NK-92 treated with Interleukin-12 subunit alpha and Interleukin-12 subunit beta, amount 100 ng/mL, for 24 hours (cell line): ENCODE measurements around the gene RINL.

Source experiments
- DNase-seq: peaks from one replicate; lab custom pipeline; 2025; lab: John Stamatoyannopoulos, UW

The RINL gene, protein sequence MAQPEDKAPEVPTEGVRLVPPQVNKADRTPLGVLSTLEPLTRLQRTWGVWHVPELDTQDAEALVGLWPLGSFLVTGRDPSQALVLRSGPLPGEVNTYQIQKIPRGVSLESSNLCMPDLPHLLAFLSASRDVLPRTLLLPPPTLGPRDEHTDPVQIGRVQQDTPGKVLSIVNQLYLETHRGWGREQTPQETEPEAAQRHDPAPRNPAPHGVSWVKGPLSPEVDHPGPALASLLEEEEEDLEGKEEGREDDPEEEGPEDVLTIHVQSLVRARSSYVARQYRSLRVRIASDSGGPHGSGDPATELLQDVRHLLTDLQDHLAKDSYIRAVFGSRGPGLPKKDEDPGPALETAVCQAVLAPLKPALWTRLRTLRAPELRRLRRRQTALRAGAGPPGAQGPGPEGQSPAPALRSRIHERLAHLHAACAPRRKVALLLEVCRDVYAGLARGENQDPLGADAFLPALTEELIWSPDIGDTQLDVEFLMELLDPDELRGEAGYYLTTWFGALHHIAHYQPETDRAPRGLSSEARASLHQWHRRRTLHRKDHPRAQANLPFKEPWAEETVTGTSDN

GRCh38 chr19:38877781-38878574 lies at the start of gene RINL:
TSS of gene RINL (minus strand) at chr19:38878275. CDS start at chr19:38876742, 1,533 bp downstream.
- peak; percentile 69 for DNase-seq

- DNase-seq, result no peak
Measured at GRCh38 chr19:38924388-38924787, 46.3 kb upstream of the RINL start.

- no peak for DNase-seq
Measured at GRCh38 chr19:38922482-38922881, 44.4 kb upstream of the RINL start.

GRCh38 chr19:38921420-38922274 lies 43.6 kb upstream of the RINL start:
- no peak for DNase-seq

DNA sequence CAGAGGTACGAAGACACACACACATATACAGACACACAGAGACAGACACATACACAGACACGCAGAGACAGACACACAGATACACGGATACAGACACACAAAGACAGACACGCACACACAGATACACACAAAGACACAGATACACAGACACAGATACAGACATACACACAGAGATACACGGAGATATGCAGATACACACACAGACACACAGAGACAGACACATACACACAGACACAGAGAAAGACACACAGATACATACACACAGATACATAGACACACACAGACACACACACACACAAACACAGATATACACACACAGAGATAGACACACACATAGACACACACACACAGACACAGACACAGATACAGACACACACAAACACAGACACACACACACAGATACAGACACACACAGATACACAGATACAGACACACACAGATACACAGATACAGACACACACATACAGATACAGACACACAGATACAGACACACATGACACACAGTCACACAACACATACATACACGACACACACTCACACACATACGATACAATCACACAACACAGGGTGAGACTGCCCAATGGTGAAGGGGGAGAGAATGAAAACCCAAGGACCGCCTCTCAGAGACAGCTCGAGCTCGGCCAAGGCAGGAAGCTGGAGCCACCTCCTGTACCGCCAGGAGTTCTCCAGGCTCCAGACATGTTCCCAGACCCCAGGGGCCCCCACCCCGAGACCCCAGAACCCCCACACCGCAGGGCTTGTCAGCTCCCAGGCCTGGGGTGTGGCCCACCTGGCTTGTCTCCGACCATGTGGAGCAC lies 42.7 kb upstream of the RINL start:
- DNase-seq, result no peak

DNA sequence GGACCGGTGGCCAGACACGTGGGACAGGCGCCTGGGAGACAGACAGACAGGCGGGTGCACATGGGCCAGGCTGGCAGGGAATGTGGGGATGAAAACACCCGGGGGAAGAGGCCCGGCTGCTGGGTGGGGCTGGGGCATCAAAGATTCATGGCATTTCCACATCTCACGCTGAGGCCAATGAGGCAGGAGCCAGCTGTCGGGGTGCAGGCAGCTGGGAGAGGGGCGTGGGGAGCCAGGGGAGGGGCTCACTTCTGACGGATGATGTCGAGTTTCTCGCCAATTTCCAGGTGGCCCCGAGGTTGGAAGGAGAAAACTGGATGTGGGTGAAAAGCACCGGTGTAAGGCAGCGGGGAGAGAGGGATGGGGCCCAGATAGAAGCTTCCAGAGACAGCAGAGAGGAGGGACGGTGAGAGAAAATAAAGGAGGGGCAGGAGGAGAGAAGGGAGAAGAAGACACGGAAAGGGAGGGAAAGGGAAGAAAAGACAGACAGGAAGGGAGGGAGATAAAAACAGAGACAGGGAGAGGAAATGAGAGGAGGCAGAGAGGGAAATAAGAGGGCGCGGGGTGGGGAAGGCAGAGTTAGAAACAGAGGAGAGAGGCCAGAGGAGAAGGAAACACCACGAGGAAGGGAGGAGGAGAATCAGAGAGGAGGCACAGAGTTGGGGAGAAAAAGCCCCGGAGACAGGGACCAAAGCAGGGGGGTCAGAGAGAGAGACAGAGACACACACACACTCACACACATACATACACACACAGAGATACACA lies 41.9 kb upstream of the RINL start:
- no peak for DNase-seq

- DNase-seq, result no peak
Measured at GRCh38 chr19:38918526-38918925, 40.5 kb upstream of the RINL start.

GRCh38 chr19:38917921-38918491 lies 39.9 kb upstream of the RINL start:
- DNase-seq, result no peak

- DNase-seq, result no peak
Measured at GRCh38 chr19:38917516-38917915, 39.4 kb upstream of the RINL start.

- no peak for DNase-seq
Measured at GRCh38 chr19:38915329-38916321, 37.5 kb upstream of the RINL start.

DNA sequence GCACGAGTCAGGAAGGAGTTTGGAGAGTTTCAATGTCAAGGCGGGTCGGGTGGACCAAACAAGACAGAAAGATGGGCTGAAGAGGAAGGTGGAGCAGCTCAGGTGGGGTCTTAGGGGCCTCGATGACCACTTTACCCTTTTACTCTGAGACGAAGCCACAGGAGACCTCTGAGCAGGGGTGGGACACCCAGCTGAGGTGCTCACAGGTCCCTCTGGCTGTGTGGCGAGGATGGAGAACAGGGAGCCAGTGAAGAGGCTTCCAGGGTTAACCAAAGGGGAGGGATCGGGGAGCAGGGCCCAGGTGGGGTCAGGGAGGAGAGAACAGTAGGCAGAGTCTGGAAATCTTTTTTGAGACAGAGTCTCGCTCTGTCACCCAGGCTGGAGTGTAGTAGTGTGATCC lies 35.9 kb upstream of the RINL start:
- no peak for DNase-seq

DNA sequence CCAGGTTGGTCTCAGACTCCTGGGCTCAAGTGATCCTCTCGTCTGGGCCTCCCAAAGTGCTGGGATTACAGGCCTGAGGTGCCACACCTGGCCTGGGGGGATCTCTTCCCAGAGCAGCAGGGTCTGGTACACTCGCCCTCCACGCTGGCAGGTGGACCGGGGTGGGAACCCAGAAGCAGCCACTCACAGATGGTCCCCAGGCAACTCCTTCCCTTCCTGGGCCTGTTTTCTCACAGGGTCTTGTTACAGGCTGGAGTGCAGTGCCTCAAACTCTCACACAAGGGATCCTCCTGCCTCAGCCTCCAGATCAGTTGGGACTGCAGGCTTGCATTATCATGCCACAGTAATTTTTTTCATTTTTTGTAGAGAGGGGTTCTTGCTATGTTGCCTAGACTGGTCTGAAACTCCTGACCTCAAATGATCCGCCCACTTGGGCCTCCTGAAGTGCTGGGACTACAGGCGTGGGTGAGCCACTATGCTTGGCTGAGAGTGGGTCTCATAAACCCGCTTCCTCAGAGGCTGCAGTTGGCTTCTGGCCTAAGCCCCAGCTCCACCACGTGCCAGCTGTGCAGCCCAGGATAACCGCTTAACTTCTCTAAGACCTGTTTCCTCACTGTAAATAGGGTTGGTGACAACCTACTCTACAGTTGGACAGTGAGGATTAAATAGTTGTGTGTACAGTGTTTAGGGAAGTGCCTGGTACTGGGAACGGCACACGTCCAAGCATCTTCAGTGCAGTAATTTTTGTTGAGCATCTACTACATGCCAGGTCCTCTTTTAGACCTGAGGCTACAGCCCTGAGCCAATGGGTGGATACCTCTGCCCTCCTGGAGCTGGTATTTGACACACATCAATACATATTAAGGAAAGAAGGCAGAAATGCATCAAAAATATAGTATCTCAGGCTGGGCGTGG lies 34.8 kb upstream of the RINL start:
- DNase-seq, result no peak

- no peak for DNase-seq
Measured at GRCh38 chr19:38911388-38912001, 33.4 kb upstream of the RINL start.

DNA sequence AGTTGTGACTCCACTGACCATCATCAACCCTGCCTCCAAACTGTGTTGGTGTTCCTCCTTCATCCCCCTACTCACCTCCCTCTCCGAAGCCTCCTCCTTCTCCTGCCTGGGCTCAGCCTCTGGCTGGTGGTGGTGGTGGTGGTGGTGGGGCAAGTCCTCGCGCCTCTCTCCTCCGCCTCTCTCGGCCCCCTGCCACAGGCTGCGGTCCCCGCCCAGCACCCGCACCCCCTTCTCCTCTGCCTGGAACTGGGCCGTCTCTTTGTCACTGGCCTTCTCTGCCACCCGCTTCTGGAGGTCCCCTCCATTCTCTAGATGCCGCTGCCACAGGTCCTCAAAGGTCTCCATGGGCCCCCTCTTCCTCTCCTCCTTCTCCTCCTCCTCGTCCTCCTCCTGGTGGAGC lies 32.4 kb upstream of the RINL start:
- DNase-seq, result no peak

DNA sequence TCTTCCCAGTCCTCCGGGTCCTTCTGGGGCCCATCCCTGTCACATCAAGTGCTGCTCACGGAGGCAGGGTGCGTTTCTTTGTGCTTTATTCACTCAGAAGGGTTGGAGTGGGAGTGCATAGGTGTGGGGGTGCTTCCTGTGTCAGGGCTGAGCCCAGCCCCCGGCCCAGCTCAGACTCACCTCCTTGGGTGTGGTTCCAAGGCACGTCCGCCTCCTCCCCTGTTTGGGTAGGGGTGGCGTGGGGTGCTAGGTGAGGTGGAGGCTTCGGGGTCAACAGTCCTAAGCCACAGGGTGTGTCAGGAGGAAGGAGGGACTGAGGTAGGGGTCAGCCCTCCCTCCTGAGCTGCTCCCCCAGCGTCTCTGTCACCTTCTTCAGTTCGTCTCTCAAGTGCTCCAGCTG lies 30.8 kb upstream of the RINL start:
- no peak for DNase-seq

DNA sequence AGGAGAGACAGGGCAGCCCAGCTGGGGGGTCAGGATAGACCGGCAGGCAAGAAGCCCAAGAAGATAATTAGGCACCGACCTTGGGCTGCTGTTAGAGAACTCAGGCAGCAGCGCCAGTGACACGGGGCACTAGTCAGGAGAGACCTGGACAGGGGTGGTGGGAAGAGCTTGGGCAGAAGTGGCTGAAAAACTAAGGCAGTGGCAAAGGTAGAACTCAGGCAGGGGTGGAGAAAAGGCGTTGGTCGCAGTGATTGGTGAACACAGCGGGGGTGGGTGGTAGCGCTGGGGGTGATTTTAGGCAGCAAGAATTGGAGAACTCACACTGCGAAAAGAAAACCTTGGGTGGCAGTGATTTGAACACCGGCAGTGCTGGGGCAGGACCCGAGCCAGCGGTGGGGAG lies 29.6 kb upstream of the RINL start:
- DNase-seq, result no peak

DNA sequence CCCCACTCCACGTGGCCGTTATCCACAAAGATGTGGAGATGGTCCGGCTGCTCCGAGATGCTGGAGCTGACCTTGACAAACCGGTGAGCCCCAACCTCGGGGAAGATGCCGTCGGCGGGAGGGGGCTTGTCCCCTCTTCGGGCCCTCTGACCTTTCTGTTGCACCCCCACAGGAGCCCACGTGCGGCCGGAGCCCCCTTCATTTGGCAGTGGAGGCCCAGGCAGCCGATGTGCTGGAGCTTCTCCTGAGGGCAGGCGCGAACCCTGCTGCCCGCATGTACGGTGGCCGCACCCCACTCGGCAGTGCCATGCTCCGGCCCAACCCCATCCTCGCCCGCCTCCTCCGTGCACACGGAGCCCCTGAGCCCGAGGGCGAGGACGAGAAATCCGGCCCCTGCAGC lies 29.2 kb upstream of the RINL start:
- no peak for DNase-seq
